Measurements from ENCODE around the gene C1orf167.

DNA sequence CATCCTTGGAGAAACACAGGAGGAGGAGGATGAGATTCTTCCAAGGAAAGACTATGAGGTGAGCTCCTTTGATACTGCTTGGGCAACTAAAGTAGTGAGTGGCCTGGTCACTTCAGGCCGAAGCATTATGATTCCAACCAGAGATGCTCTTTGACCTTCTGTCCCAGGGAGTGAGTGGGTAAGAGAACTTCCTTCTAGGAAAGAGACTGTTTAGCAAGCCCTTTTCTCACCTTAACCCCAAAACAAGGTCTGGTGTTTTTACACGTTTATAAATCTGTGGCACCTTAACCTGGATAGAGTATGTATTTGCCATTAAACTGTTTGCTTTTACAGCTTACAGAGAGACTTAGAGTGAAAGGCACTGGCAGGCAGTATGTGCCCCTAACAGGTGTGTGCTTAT, 45.1 kb downstream of the C1orf167 start:
- TF ChIP-seq CTCF (IDR thresholded peaks at IDR 0.05; ENCODE audit: insufficient read depth, low read length, poor library complexity, severe bottlenecking) (no peak), EZH2phosphoT487 (conservative IDR thresholded peaks at IDR 0.05; ENCODE audit: low read length) (no peak)
